Measurements from ENCODE around the gene TMEM182.

GRCh38 chr2:102754456-102755145, 7.2 kb upstream of the TMEM182 start:
- TF ChIP-seq POLR2A (IDR thresholded peaks at IDR 0.05) (no peak), CTCF (IDR thresholded peaks at IDR 0.05) (no peak)

Measured in Peyer's patch (tissue), 4 donors.